Measurements from ENCODE around the gene PPP1R37.

Gene PPP1R37

GRCh38 chr19:45099467-45100191 is 6.7 kb downstream of the PPP1R37 start:
- TF ChIP-seq CTCF (IDR thresholded peaks at IDR 0.05), result no peak

- no peak for TF ChIP-seq CTCF (IDR thresholded peaks at IDR 0.05)
Measured at GRCh38 chr19:45100201-45100600, 7.2 kb downstream of the PPP1R37 start.

GRCh38 chr19:45100846-45101252 is 7.9 kb downstream of the PPP1R37 start:
- no peak for TF ChIP-seq CTCF (IDR thresholded peaks at IDR 0.05)

GRCh38 chr19:45101806-45102205 is 8.8 kb downstream of the PPP1R37 start:
- TF ChIP-seq CTCF (IDR thresholded peaks at IDR 0.05), result no peak

GRCh38 chr19:45102481-45102880 is 9.5 kb downstream of the PPP1R37 start:
- TF ChIP-seq CTCF (IDR thresholded peaks at IDR 0.05), result no peak

GRCh38 chr19:45103156-45103507 is 10.2 kb downstream of the PPP1R37 start:
- no peak for TF ChIP-seq CTCF (IDR thresholded peaks at IDR 0.05)

GRCh38 chr19:45103508-45104319 is 10.7 kb downstream of the PPP1R37 start:
- no peak for TF ChIP-seq CTCF (IDR thresholded peaks at IDR 0.05)
